Measurements from ENCODE around the gene SELENOK.

- no peak for TF ChIP-seq CTBP1 (IDR thresholded peaks at IDR 0.05; ENCODE audit: borderline replicate concordance)
- no peak for TF ChIP-seq ELF4 (IDR thresholded peaks at IDR 0.05)
- no peak for TF ChIP-seq BHLHE40 (IDR thresholded peaks at IDR 0.05; ENCODE audit: borderline replicate concordance)
- TF ChIP-seq SUZ12 (IDR thresholded peaks at IDR 0.05), result no peak
- TF ChIP-seq PKNOX1 (IDR thresholded peaks at IDR 0.05), result no peak
- TF ChIP-seq SP1 (IDR thresholded peaks at IDR 0.05), result no peak
- TF ChIP-seq NFRKB (IDR thresholded peaks at IDR 0.05), result no peak
- no peak for TF ChIP-seq ARNT (IDR thresholded peaks at IDR 0.05)
- peak; percentile 82 for TF ChIP-seq LEF1 (IDR thresholded peaks at IDR 0.05; ENCODE audit: borderline replicate concordance)
- TF ChIP-seq FOXK2 (IDR thresholded peaks at IDR 0.05), result no peak
- no peak for TF ChIP-seq ZNF384 (IDR thresholded peaks at IDR 0.05)
- peak; percentile 67; the same call in 1 of the 2 replicates for TF ChIP-seq FOXM1 (IDR thresholded peaks at IDR 0.05; ENCODE audit: borderline replicate concordance)
- no peak for TF ChIP-seq HDGF (IDR thresholded peaks at IDR 0.05; ENCODE audit: borderline replicate concordance)
Observed at GRCh38 chr3:53846134-53846850, 45.4 kb downstream of the SELENOK start, which contains the start of the genes CHDH and IL17RB.
